Muscle of leg (tissue), 11 donors: ENCODE measurements around the gene NPR3. TPM values are rescaled to one million over a fixed set of nuclear protein-coding genes. Genes with fewer than 3 reads are reported as not detected.
"Not testable (repeated sequence)": the region's sequence is repeated elsewhere in the genome, so short reads cannot be mapped to it uniquely, and the experiment has no call there.

Experiments used
- DNase-seq: peaks from one replicate; pipeline ENCODE4 v3.0.0; 2013
- H3K27ac ChIP-seq: one replicate; pipeline ENCODE4 v1.5.1; 2013; ENCODE audit warnings: mild to moderate bottlenecking, low read length, control low read depth
- H3K27me3 ChIP-seq: one replicate; pipeline ENCODE4 v1.6.1; 2013; ENCODE audit warnings: low read length; ENCODE audit not compliant: control insufficient read depth, insufficient read depth
- H3K36me3 ChIP-seq: one replicate; pipeline ENCODE4 v1.6.1; 2013; ENCODE audit warnings: low read length; ENCODE audit not compliant: control insufficient read depth, insufficient read depth
- H3K4me1 ChIP-seq: one replicate; pipeline ENCODE4 v1.6.1; 2013; ENCODE audit warnings: low read length; ENCODE audit not compliant: control insufficient read depth, insufficient read depth
- H3K4me3 ChIP-seq: one replicate; pipeline ENCODE4 v1.5.1; 2013; ENCODE audit warnings: low read length, control low read depth
- H3K9me3 ChIP-seq: replicated peaks from 2 replicates; pipeline ENCODE4 v1.6.1; 2013; ENCODE audit warnings: low read depth, low read length; ENCODE audit not compliant: control insufficient read depth
- WGBS: methylation state at CpG from one replicate; pipeline ENCODE4 v1.1.5; 2013; ENCODE audit warnings: missing lambda C conversion rate; ENCODE audit not compliant: insufficient coverage; 5-methylcytosine and 5-hydroxymethylcytosine counted together
- polyA plus RNA-seq, 8 donors: library from polyadenylated mRNA; unstranded; fragments of 120-200 nt; gene quantifications; one replicate each; pipeline versions ENCODE4 v1.2.1 to v1.2.3, GENCODE V29; 2013; ENCODE audit warnings: inconsistent platforms in 1 of 8, low replicate concordance in 1 of 8; ENCODE audit not compliant: insufficient read length in 8 of 8, insufficient read depth in 1 of 8
- total RNA-seq: library from RNA; stranded (reverse); fragments of 120-200 nt; gene quantifications from one replicate; pipeline ENCODE4 v1.2.4, GENCODE V29; 2013

NPR3 gene
- total and polyA plus RNA-seq, 9 donors = 11.8 to 21.1 (median 15.3) TPM

- 94% methylated on average over 4 of the region's 7 CpGs for WGBS
- Histone ChIP-seq H3K9me3 (peaks cover 7% of the 10 kb centered on the region), H3K4me3 (no peak overlapping the region), H3K36me3 (no peaks in the 10 kb centered on the region), H3K27ac (no peak overlapping the region), H3K27me3 (no peaks in the 10 kb centered on the region), H3K4me1 (peaks cover 4% of the 10 kb centered on the region)
- no peak for DNase-seq
Observed at GRCh38 chr5:32802764-32803163, 91.6 kb downstream of the NPR3 start.

- H3K9me3 ChIP-seq = peaks cover 7% of the 10 kb centered on the region
Observed at GRCh38 chr5:32803656-32804055, 92.5 kb downstream of the NPR3 start.

GRCh38 chr5:32805462-32805861 lies 94.3 kb downstream of the NPR3 start:
- not testable (repeated sequence) for H3K27me3 ChIP-seq, H3K4me3 ChIP-seq, H3K4me1 ChIP-seq, DNase-seq, H3K27ac ChIP-seq, H3K36me3 ChIP-seq, H3K9me3 ChIP-seq
- no CpG with 5 or more reads among the region's 1 CpG for WGBS

More at GRCh38 chr5:32803656-32804055, 92.5 kb downstream of the NPR3 start:
- Histone ChIP-seq H3K27me3 (no peaks in the 10 kb centered on the region), H3K36me3 (no peaks in the 10 kb centered on the region), H3K4me1 (peaks cover 4% of the 10 kb centered on the region), H3K4me3 (no peak overlapping the region), H3K27ac (peak overlapping the region; percentile 44)
- peak; percentile 68 for DNase-seq
- WGBS = no CpG with 5 or more reads among the region's 3 CpGs

GRCh38 chr5:32805971-32806638 lies 95.0 kb downstream of the NPR3 start:
- Histone ChIP-seq H3K36me3 (no peaks in the 10 kb centered on the region), H3K9me3 (peaks cover 5% of the 10 kb centered on the region), H3K27me3 (no peaks in the 10 kb centered on the region), H3K27ac (peak overlapping the region; percentile 66), H3K4me1 (peaks cover 8% of the 10 kb centered on the region), H3K4me3 (no peak overlapping the region)
- DNase-seq = peak; percentile 93
- WGBS = 0% methylated on average over 1 of the region's 6 CpGs

- Histone ChIP-seq H3K4me3 (no peak overlapping the region), H3K27me3 (no peaks in the 10 kb centered on the region), H3K9me3 (peaks cover 5% of the 10 kb centered on the region), H3K36me3 (no peaks in the 10 kb centered on the region), H3K27ac (no peak overlapping the region), H3K4me1 (peaks cover 10% of the 10 kb centered on the region)
- no CpG with 5 or more reads among the region's 1 CpG for WGBS
- no peak for DNase-seq
Observed at GRCh38 chr5:32808783-32809182, 97.7 kb downstream of the NPR3 start.

- H3K27ac ChIP-seq = no peak overlapping the region
- no peak overlapping the region for H3K4me3 ChIP-seq
- no peaks in the 10 kb centered on the region for H3K36me3 ChIP-seq
- DNase-seq = peak; percentile 50
- H3K4me1 ChIP-seq = peaks cover 10% of the 10 kb centered on the region
- H3K27me3 ChIP-seq = no peaks in the 10 kb centered on the region
- 20% methylated on average over 1 of the region's 2 CpGs for WGBS
- H3K9me3 ChIP-seq = no peaks in the 10 kb centered on the region
Observed at GRCh38 chr5:32810804-32811203, 99.7 kb downstream of the NPR3 start.

- 92% methylated on average over 5 of the region's 5 CpGs for WGBS
- DNase-seq = no peak
- Histone ChIP-seq H3K4me1 (peaks cover 7% of the 10 kb centered on the region), H3K36me3 (no peaks in the 10 kb centered on the region), H3K4me3 (no peak overlapping the region), H3K27ac (no peak overlapping the region), H3K9me3 (no peaks in the 10 kb centered on the region), H3K27me3 (no peaks in the 10 kb centered on the region)
Observed at GRCh38 chr5:32812399-32812798, 101.3 kb downstream of the NPR3 start.

GRCh38 chr5:32814141-32814540 lies 103.0 kb downstream of the NPR3 start:
- Histone ChIP-seq H3K9me3 (no peaks in the 10 kb centered on the region), H3K4me3 (no peak overlapping the region), H3K4me1 (peaks cover 7% of the 10 kb centered on the region), H3K36me3 (no peaks in the 10 kb centered on the region), H3K27ac (no peak overlapping the region), H3K27me3 (no peaks in the 10 kb centered on the region)
- DNase-seq = peak; percentile 27

- H3K36me3 ChIP-seq = no peaks in the 10 kb centered on the region
- H3K4me1 ChIP-seq = peaks cover 7% of the 10 kb centered on the region
- H3K4me3 ChIP-seq = no peak overlapping the region
- DNase-seq = no peak
- H3K9me3 ChIP-seq = no peaks in the 10 kb centered on the region
- H3K27ac ChIP-seq = no peak overlapping the region
- H3K27me3 ChIP-seq = no peaks in the 10 kb centered on the region
Observed at GRCh38 chr5:32814620-32815019, 103.5 kb downstream of the NPR3 start.

GRCh38 chr5:32827981-32828380 lies 116.9 kb downstream of the NPR3 start:
- DNase-seq = no peak
- H3K36me3 ChIP-seq = no peaks in the 10 kb centered on the region
- H3K9me3 ChIP-seq = no peaks in the 10 kb centered on the region
- no peak overlapping the region for H3K4me3 ChIP-seq
- H3K27ac ChIP-seq = no peak overlapping the region
- 63% methylated on average over 1 of the region's 1 CpG for WGBS
- no peaks in the 10 kb centered on the region for H3K27me3 ChIP-seq
- H3K4me1 ChIP-seq = no peaks in the 10 kb centered on the region

- no peak for DNase-seq
- no peak overlapping the region for H3K27ac ChIP-seq
- H3K36me3 ChIP-seq = no peaks in the 10 kb centered on the region
- H3K4me3 ChIP-seq = no peak overlapping the region
- WGBS = 100% methylated on average over 1 of the region's 2 CpGs
- H3K9me3 ChIP-seq = no peaks in the 10 kb centered on the region
- H3K4me1 ChIP-seq = no peaks in the 10 kb centered on the region
- no peaks in the 10 kb centered on the region for H3K27me3 ChIP-seq
Observed at GRCh38 chr5:32828492-32828891, 117.4 kb downstream of the NPR3 start.
